Measurements from ENCODE around the gene SLC34A3.
A peak's percentile ranks its signal among the peaks of the same experiment; 100 is the strongest.
"Not testable (repeated sequence)": the region's sequence is repeated elsewhere in the genome, so short reads cannot be mapped to it uniquely, and the experiment has no call there.

The SLC34A3 gene

GRCh38 chr9:137247916-137248175 lies 17.1 kb downstream of the SLC34A3 start:
- no peak for DNase-seq (ENCODE audit: low read depth in 1 of 2, low spot score in 1 of 2)
- in situ Hi-C loops (cut with HindIII; ENCODE audit: low pct_unique_long_range_greater_than_20kb, low sequenced_read_pairs) = no loop called here
- TF ChIP-seq JUND (IDR thresholded peaks at IDR 0.05; ENCODE audit: low read depth) = no peak

- no peak for DNase-seq (ENCODE audit: low read depth in 1 of 2, low spot score in 1 of 2)
- in situ Hi-C loops (cut with HindIII; ENCODE audit: low pct_unique_long_range_greater_than_20kb, low sequenced_read_pairs) = no loop called here
- TF ChIP-seq JUND (IDR thresholded peaks at IDR 0.05; ENCODE audit: low read depth) = no peak
Measured at GRCh38 chr9:137250329-137251193, 19.9 kb downstream of the SLC34A3 start.

GRCh38 chr9:137251194-137251461 lies 20.4 kb downstream of the SLC34A3 start, which contains the start of gene STPG3:
Gene STPG3 (plus strand): TSS chr9:137251286. CDS start chr9:137251287, 1 bp downstream.
- in situ Hi-C loops (cut with HindIII; ENCODE audit: low pct_unique_long_range_greater_than_20kb, low sequenced_read_pairs) = no loop called here
- DNase-seq (ENCODE audit: low read depth in 1 of 2, low spot score in 1 of 2) = no peak
- TF ChIP-seq JUND (IDR thresholded peaks at IDR 0.05; ENCODE audit: low read depth) = no peak

GRCh38 chr9:137251490-137252268 lies 21.0 kb downstream of the SLC34A3 start:
- TF ChIP-seq JUND (IDR thresholded peaks at IDR 0.05; ENCODE audit: low read depth) = no peak
- DNase-seq (ENCODE audit: low read depth in 1 of 2, low spot score in 1 of 2) = no peak
- in situ Hi-C loops (cut with HindIII; ENCODE audit: low pct_unique_long_range_greater_than_20kb, low sequenced_read_pairs) = no loop called here

GRCh38 chr9:137252555-137253506 lies 22.1 kb downstream of the SLC34A3 start:
- in situ Hi-C loops (cut with HindIII; ENCODE audit: low pct_unique_long_range_greater_than_20kb, low sequenced_read_pairs) = no loop called here
- TF ChIP-seq JUND (IDR thresholded peaks at IDR 0.05; ENCODE audit: low read depth) = no peak
- no peak for DNase-seq (ENCODE audit: low read depth in 1 of 2, low spot score in 1 of 2)

GRCh38 chr9:137253717-137254623 lies 23.3 kb downstream of the SLC34A3 start:
- in situ Hi-C loops (cut with HindIII; ENCODE audit: low pct_unique_long_range_greater_than_20kb, low sequenced_read_pairs) = no loop called here
- no peak for DNase-seq (ENCODE audit: low read depth in 1 of 2, low spot score in 1 of 2)
- TF ChIP-seq JUND (IDR thresholded peaks at IDR 0.05; ENCODE audit: low read depth) = no peak

GRCh38 chr9:137254624-137255447 lies 24.1 kb downstream of the SLC34A3 start, which contains the start of gene NELFB:
Gene NELFB (plus strand): TSS chr9:137255327.
- TF ChIP-seq JUND (IDR thresholded peaks at IDR 0.05; ENCODE audit: low read depth) = no peak
- in situ Hi-C loops (cut with HindIII; ENCODE audit: low pct_unique_long_range_greater_than_20kb, low sequenced_read_pairs) = no loop called here
- peak; percentile 96 to 100 for DNase-seq (ENCODE audit: low read depth in 1 of 2, low spot score in 1 of 2)

GRCh38 chr9:137255448-137256114 lies 24.9 kb downstream of the SLC34A3 start:
- peak in 1 of 2 experiments; percentile 52 for DNase-seq (ENCODE audit: low read depth in 1 of 2, low spot score in 1 of 2)
- in situ Hi-C loops (cut with HindIII; ENCODE audit: low pct_unique_long_range_greater_than_20kb, low sequenced_read_pairs) = no loop called here

GRCh38 chr9:137256362-137256761 lies 25.7 kb downstream of the SLC34A3 start:
- TF ChIP-seq JUND (IDR thresholded peaks at IDR 0.05; ENCODE audit: low read depth) = no peak

More at GRCh38 chr9:137255448-137256114, 24.9 kb downstream of the SLC34A3 start:
- no peak for TF ChIP-seq JUND (IDR thresholded peaks at IDR 0.05; ENCODE audit: low read depth)

GRCh38 chr9:137256856-137257255 lies 26.2 kb downstream of the SLC34A3 start:
- no peak for DNase-seq (ENCODE audit: low read depth in 1 of 2, low spot score in 1 of 2)
- no peak for TF ChIP-seq JUND (IDR thresholded peaks at IDR 0.05; ENCODE audit: low read depth)
- in situ Hi-C loops (cut with HindIII; ENCODE audit: low pct_unique_long_range_greater_than_20kb, low sequenced_read_pairs) = no loop called here

More at GRCh38 chr9:137256362-137256761, 25.7 kb downstream of the SLC34A3 start:
- in situ Hi-C loops (cut with HindIII; ENCODE audit: low pct_unique_long_range_greater_than_20kb, low sequenced_read_pairs) = no loop called here
- DNase-seq (ENCODE audit: low read depth in 1 of 2, low spot score in 1 of 2) = no peak

- peak in 1 of 2 experiments; percentile 62 for DNase-seq (ENCODE audit: low read depth in 1 of 2, low spot score in 1 of 2)
- in situ Hi-C loops (cut with HindIII; ENCODE audit: low pct_unique_long_range_greater_than_20kb, low sequenced_read_pairs) = not testable (repeated sequence)
Measured at GRCh38 chr9:137262173-137262908, 31.6 kb downstream of the SLC34A3 start.

Data from T47D (cell line).